Measurements from ENCODE around the gene CHAT.

CHAT gene

DNA sequence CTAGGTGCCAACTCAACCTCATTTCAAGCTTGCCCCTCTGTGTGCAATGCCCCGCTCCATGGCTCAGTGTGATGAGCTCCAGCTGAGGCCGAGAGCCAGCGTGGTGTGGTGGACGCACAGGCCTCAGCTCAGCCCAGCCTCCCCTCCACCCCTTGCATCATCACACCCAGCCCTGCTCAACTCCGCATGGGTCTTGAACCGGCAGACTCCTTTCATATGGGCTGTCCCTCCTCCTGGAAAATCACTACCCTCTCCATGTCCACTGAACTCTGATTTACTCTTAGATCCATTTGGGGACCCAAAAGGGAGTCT is 20.3 kb upstream of the CHAT start:
- H3K9ac ChIP-seq, result no peak overlapping the region
- H3K4me2 ChIP-seq (ENCODE audit: low read length), result no peak overlapping the region
- H3K79me2 ChIP-seq, result no peaks in the 10 kb centered on the region
- TF ChIP-seq, protein P1, sequence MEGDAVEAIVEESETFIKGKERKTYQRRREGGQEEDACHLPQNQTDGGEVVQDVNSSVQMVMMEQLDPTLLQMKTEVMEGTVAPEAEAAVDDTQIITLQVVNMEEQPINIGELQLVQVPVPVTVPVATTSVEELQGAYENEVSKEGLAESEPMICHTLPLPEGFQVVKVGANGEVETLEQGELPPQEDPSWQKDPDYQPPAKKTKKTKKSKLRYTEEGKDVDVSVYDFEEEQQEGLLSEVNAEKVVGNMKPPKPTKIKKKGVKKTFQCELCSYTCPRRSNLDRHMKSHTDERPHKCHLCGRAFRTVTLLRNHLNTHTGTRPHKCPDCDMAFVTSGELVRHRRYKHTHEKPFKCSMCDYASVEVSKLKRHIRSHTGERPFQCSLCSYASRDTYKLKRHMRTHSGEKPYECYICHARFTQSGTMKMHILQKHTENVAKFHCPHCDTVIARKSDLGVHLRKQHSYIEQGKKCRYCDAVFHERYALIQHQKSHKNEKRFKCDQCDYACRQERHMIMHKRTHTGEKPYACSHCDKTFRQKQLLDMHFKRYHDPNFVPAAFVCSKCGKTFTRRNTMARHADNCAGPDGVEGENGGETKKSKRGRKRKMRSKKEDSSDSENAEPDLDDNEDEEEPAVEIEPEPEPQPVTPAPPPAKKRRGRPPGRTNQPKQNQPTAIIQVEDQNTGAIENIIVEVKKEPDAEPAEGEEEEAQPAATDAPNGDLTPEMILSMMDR (IDR thresholded peaks at IDR 0.05), result no peak
- no peak overlapping the region for H3K27ac ChIP-seq
- H3K4me3 ChIP-seq (ENCODE audit: low read depth, low read length), result no peak overlapping the region
- no peaks in the 10 kb centered on the region for H3K4me1 ChIP-seq
- no peaks in the 10 kb centered on the region for H3K36me3 ChIP-seq (ENCODE audit: control insufficient read depth, insufficient read depth, low read length)
- no peaks in the 10 kb centered on the region for H3K9me3 ChIP-seq (ENCODE audit: control insufficient read depth, low read length)
- no peaks in the 10 kb centered on the region for H3K27me3 ChIP-seq (ENCODE audit: control insufficient read depth, insufficient read depth, low read length)
- H2AFZ ChIP-seq, result no peak overlapping the region

DNA sequence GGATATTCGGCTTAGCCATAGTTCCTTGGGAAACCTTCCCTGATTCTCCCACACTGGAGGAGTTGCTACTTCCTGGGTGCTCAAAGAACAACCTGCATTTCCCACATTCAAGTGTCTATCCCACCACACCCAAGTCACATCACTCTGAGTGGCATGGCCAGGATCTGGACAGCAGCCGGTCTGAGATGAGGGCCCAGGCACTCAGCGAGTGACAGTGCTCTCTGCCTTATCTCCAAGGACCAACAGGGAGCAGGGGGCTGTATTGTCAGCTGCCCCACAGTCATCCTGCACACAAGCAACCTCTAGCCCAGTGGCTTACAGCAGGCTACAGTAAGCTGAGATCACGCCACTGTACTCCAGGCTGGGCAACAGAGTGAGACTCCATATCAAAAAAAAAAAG is 19.8 kb upstream of the CHAT start:
- Histone ChIP-seq H3K27me3 (ENCODE audit: control insufficient read depth, insufficient read depth, low read length) (no peaks in the 10 kb centered on the region), H3K9ac (no peak overlapping the region)
- TF ChIP-seq, protein P1 (IDR thresholded peaks at IDR 0.05), result no peak

DNA sequence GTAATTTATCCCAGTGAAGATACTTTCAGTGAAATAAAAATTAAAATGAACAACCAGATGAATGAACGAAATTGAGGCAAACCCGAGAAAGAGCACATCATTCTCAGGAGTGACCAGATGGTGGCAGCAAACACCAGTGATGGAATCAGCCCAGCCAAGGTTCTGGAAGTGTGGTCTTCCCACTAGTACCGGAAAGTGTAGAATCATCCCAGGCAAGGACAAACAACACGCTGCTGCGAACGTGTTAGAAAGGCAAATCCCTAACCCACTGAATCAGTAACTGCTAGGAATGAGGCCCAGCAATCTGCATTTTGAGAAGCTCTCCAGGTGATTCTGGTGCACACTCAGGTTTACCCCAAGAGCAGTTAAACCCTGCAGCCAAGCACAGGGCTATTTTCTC is 19.2 kb upstream of the CHAT start:
- Histone ChIP-seq H3K4me1 (no peaks in the 10 kb centered on the region), H3K27ac (no peak overlapping the region), H3K4me3 (ENCODE audit: low read depth, low read length) (no peak overlapping the region), H2AFZ (no peak overlapping the region), H3K9ac (no peak overlapping the region), H3K4me2 (ENCODE audit: low read length) (no peak overlapping the region), H3K36me3 (ENCODE audit: control insufficient read depth, insufficient read depth, low read length) (no peaks in the 10 kb centered on the region), H3K9me3 (ENCODE audit: control insufficient read depth, low read length) (no peaks in the 10 kb centered on the region), H3K79me2 (no peaks in the 10 kb centered on the region), H3K27me3 (ENCODE audit: control insufficient read depth, insufficient read depth, low read length) (no peaks in the 10 kb centered on the region)
- TF ChIP-seq, protein P1 (IDR thresholded peaks at IDR 0.05), result peak; percentile 87

More for the DNA sequence above, 19.8 kb upstream of the CHAT start:
- H2AFZ ChIP-seq, result no peak overlapping the region
- H3K4me2 ChIP-seq (ENCODE audit: low read length), result no peak overlapping the region
- H3K79me2 ChIP-seq, result no peaks in the 10 kb centered on the region
- H3K4me1 ChIP-seq, result no peaks in the 10 kb centered on the region
- H3K36me3 ChIP-seq (ENCODE audit: control insufficient read depth, insufficient read depth, low read length), result no peaks in the 10 kb centered on the region
- H3K27ac ChIP-seq, result no peak overlapping the region
- H3K9me3 ChIP-seq (ENCODE audit: control insufficient read depth, low read length), result no peaks in the 10 kb centered on the region
- H3K4me3 ChIP-seq (ENCODE audit: low read depth, low read length), result no peak overlapping the region

DNA sequence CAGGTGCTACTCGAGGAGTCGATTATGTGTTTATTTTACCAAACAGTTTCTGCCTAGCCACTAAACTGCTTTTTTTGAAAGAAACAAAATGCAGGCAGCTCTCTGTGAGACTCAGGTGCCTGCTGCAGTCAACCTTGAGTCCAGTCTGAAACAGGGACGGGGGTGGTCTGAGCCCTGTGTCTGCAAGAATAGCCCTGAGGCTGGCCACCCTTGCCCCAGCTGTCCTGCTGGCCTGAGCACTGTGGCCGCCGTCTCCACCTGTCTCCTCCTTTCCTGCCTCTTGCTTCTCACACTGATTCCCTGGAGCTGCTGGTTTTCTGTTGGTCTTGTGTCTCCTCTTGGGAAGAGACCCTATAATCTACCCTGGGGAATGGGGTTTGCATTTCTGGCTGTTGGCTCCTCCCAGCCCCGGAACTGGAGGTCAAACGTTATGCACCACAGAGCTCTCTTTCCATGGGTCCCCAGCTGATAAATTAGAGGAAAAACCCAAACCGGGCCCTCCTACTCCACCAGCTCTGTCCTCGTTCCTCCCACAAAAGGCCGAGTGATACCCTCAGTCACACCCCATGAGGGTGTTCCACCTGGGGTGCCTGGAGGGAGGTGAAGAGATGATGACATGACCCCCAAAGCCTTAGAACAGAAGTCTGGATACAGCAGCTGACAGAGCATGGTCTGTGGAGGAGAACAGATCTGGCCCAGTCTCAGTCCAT is 18.7 kb upstream of the CHAT start:
- no peaks in the 10 kb centered on the region for H3K36me3 ChIP-seq (ENCODE audit: control insufficient read depth, insufficient read depth, low read length)
- no peak overlapping the region for H2AFZ ChIP-seq
- H3K79me2 ChIP-seq, result no peaks in the 10 kb centered on the region
- no peaks in the 10 kb centered on the region for H3K4me1 ChIP-seq
- H3K9ac ChIP-seq, result no peak overlapping the region
- no peaks in the 10 kb centered on the region for H3K27me3 ChIP-seq (ENCODE audit: control insufficient read depth, insufficient read depth, low read length)
- H3K4me2 ChIP-seq (ENCODE audit: low read length), result no peak overlapping the region
- no peaks in the 10 kb centered on the region for H3K9me3 ChIP-seq (ENCODE audit: control insufficient read depth, low read length)
- no peak overlapping the region for H3K27ac ChIP-seq
- no peak overlapping the region for H3K4me3 ChIP-seq (ENCODE audit: low read depth, low read length)
- TF ChIP-seq, protein P1 (IDR thresholded peaks at IDR 0.05), result no peak

All from parathyroid adenoma (tissue), 2 donors.